Muscle layer of duodenum (tissue), 2 donors: ENCODE data around the gene ALDH1B1.

ENCODE experiments used
- H3K27ac ChIP-seq: one replicate; pipeline ENCODE4 v1.7.0; 2013; ENCODE audit warnings: mild to moderate bottlenecking, low read length
- H3K27me3 ChIP-seq: one replicate; pipeline ENCODE4 v1.7.0; 2013; ENCODE audit warnings: low read depth, mild to moderate bottlenecking, control low read depth, low read length
- H3K36me3 ChIP-seq, 2 donors: one replicate each; pipeline ENCODE4 v1.7.0; 2013; ENCODE audit warnings: low read length in 2 of 2, control low read depth in 1 of 2, mild to moderate bottlenecking in 1 of 2; ENCODE audit not compliant: insufficient read depth in 2 of 2, control insufficient read depth in 1 of 2
- H3K4me1 ChIP-seq, 2 donors: one replicate each; pipeline ENCODE4 v1.7.0; 2013; ENCODE audit warnings: low read length in 2 of 2, mild to moderate bottlenecking in 2 of 2, control low read depth in 1 of 2, moderate library complexity in 1 of 2; ENCODE audit not compliant: insufficient read depth in 2 of 2, control insufficient read depth in 1 of 2
- H3K4me3 ChIP-seq, 2 donors: one replicate each; pipeline ENCODE4 v1.7.0; 2013; ENCODE audit warnings: low read length in 2 of 2, low read depth in 1 of 2, mild to moderate bottlenecking in 1 of 2
- H3K9me3 ChIP-seq, 2 donors: one replicate each; pipeline ENCODE4 v1.7.0; 2013; ENCODE audit warnings: low read length in 2 of 2, control low read depth in 1 of 2, mild to moderate bottlenecking in 1 of 2; ENCODE audit not compliant: control insufficient read depth in 1 of 2
- donor health status: healthy.

Gene ALDH1B1

GRCh38 chr9:38421498-38422211, 29.2 kb downstream of the ALDH1B1 start:
- H3K4me1 ChIP-seq = peaks cover 0 to 5% of the 10 kb centered on the region in 2 donors
- no peak overlapping the region for H3K27ac ChIP-seq
- H3K9me3 ChIP-seq = no peaks in the 10 kb centered on the region
- peaks cover 16% of the 10 kb centered on the region for H3K27me3 ChIP-seq
- H3K4me3 ChIP-seq = no peak overlapping the region
- no peaks in the 10 kb centered on the region for H3K36me3 ChIP-seq

- Histone ChIP-seq H3K27me3 (peaks cover 16% of the 10 kb centered on the region), H3K36me3 (no peaks in the 10 kb centered on the region), H3K9me3 (no peaks in the 10 kb centered on the region), H3K4me1 (peaks cover 0 to 5% of the 10 kb centered on the region in 2 donors), H3K4me3 (no peak overlapping the region), H3K27ac (no peak overlapping the region)
Observed at GRCh38 chr9:38422555-38423260, 30.2 kb downstream of the ALDH1B1 start.

DNA sequence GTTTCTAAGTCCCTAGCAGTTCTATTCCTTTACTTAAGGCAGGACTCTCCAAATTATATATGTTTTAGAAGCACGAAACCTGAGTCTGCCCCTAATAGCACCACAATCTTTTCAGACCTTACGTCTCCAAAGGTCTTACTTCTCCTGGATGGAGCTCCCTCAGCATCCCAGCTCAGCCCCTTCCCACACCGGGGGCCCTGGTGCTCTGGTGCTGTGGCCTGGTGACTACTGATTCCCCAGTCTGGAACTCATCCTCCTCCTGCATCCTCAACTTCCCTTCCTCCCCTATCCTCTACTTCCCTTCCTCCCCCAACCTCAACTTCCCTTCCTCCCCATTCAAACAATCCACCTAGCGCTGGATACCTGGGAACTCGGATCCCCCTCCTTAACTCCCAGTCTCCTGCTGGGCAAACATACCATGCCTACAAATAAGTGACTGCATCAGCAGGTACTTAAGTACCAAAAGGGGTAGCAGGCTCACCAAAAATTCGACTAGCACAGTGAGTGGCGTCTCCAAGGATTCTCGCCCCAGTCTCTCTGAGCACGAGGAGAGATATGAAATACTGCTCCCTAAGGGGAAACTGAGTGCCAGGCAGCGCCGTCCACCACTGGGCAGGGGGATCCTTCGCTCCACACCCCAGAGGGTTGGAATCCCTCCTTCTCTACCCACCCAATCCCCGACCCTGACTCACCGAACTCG, 30.9 kb downstream of the ALDH1B1 start:
- no peaks in the 10 kb centered on the region for H3K36me3 ChIP-seq
- peaks cover 0 to 5% of the 10 kb centered on the region in 2 donors for H3K4me1 ChIP-seq

GRCh38 chr9:38423973-38424843, 31.7 kb downstream of the ALDH1B1 start, which contains the start of gene IGFBPL1:
Gene IGFBPL1, minus strand, starts transcription at chr9:38424454. Its CDS starts 30 bp downstream, at chr9:38424424.
- Histone ChIP-seq H3K27ac (no peak within 1 kb of the TSS), H3K4me1 (peaks cover 0 to 5% of the 10 kb centered on the region in 2 donors), H3K4me3 (peak within 1 kb of the TSS in 1 of 2 donors; percentile 58), H3K9me3 (no peaks in the 10 kb centered on the region), H3K27me3 (peaks cover 16% of the 10 kb centered on the region), H3K36me3 (no peaks in the 10 kb centered on the region)

More for the DNA sequence above, 30.9 kb downstream of the ALDH1B1 start:
- H3K27ac ChIP-seq = no peak overlapping the region
- no peaks in the 10 kb centered on the region for H3K9me3 ChIP-seq
- peak overlapping the region in 1 of 2 donors; percentile 58 for H3K4me3 ChIP-seq
- peaks cover 16% of the 10 kb centered on the region for H3K27me3 ChIP-seq

- no peaks in the 10 kb centered on the region for H3K36me3 ChIP-seq
- peaks cover 16% of the 10 kb centered on the region for H3K27me3 ChIP-seq
- no peak overlapping the region for H3K4me3 ChIP-seq
- no peak overlapping the region for H3K27ac ChIP-seq
- peaks cover 0 to 5% of the 10 kb centered on the region in 2 donors for H3K4me1 ChIP-seq
- H3K9me3 ChIP-seq = no peaks in the 10 kb centered on the region
Observed at GRCh38 chr9:38424918-38425317, 32.4 kb downstream of the ALDH1B1 start.

DNA sequence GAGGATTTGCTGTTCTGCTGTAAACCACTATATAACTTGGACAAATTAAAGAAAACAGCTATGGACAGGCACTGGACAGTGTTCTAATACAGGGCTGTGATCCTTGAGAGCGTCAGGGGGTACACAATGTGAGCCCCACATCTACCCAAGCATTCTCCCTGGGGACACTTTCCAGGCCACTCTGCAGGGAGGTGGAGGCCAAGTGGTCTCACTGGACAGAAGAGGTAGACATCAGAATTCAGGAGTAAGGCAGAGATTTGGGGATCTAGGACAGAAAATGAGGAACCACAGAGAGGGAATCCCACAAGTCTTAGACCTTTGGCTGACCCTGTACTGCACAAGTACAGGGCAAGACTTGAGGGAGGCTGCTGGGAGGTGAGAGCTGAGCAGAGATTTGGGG, 35.6 kb downstream of the ALDH1B1 start:
- peaks cover 7% of the 10 kb centered on the region for H3K27me3 ChIP-seq
- H3K36me3 ChIP-seq = no peaks in the 10 kb centered on the region
- H3K9me3 ChIP-seq = no peaks in the 10 kb centered on the region
- H3K27ac ChIP-seq = no peak overlapping the region
- no peak overlapping the region for H3K4me3 ChIP-seq
- H3K4me1 ChIP-seq = peaks cover 0 to 5% of the 10 kb centered on the region in 2 donors

GRCh38 chr9:38431116-38431515, 38.6 kb downstream of the ALDH1B1 start:
- no peaks in the 10 kb centered on the region for H3K4me1 ChIP-seq
- no peaks in the 10 kb centered on the region for H3K9me3 ChIP-seq
- H3K36me3 ChIP-seq = no peaks in the 10 kb centered on the region
- H3K27ac ChIP-seq = no peak overlapping the region
- no peaks in the 10 kb centered on the region for H3K27me3 ChIP-seq
- no peak overlapping the region for H3K4me3 ChIP-seq

DNA sequence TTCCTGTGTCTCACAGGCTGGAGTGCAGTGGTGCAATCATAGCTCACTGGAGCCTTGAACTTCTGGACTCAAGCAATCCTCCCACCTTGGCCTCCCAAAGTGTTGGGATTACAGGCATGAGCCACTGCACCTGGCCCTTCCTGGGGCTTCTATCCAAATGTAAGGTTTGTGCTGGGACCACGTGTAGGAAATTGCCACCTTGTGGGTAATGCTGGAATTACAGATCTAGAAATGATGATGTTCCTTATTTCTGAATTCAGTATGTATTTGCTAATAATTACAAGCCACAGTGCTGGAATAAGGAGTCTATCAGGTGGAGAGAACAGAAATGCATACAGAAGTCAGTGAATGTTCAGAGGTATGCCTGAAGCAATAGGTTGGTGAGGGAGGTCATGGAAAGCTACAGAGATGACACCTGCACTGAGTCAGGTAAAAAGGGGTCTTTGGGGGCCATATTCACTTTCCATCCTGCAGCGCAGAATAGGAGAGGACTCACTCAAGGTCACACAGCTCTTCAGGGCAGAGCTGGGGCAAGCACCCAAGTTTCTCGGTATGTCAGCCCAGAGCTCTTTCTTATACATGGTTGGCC, 40.5 kb downstream of the ALDH1B1 start:
- Histone ChIP-seq H3K36me3 (no peaks in the 10 kb centered on the region), H3K4me1 (no peaks in the 10 kb centered on the region), H3K27me3 (no peaks in the 10 kb centered on the region), H3K27ac (no peak overlapping the region), H3K9me3 (no peaks in the 10 kb centered on the region), H3K4me3 (no peak overlapping the region)

- no peak overlapping the region for H3K27ac ChIP-seq
- no peaks in the 10 kb centered on the region for H3K36me3 ChIP-seq
- H3K4me3 ChIP-seq = no peak overlapping the region
- H3K4me1 ChIP-seq = no peaks in the 10 kb centered on the region
- no peaks in the 10 kb centered on the region for H3K9me3 ChIP-seq
- H3K27me3 ChIP-seq = no peaks in the 10 kb centered on the region
Observed at GRCh38 chr9:38434365-38434764, 41.9 kb downstream of the ALDH1B1 start.

GRCh38 chr9:38434853-38435252, 42.4 kb downstream of the ALDH1B1 start:
- Histone ChIP-seq H3K4me3 (no peak overlapping the region), H3K36me3 (no peaks in the 10 kb centered on the region), H3K27me3 (no peaks in the 10 kb centered on the region), H3K4me1 (no peaks in the 10 kb centered on the region), H3K27ac (no peak overlapping the region), H3K9me3 (no peaks in the 10 kb centered on the region)
